Retinal pigment epithelial cell (primary cell): ENCODE measurements around the gene VWA8.

ENCODE experiments used
- DNase-seq: peaks from one replicate; pipeline ENCODE4 v3.0.0-alpha.2; 2010; ENCODE audit warnings: low read depth
- H3K4me3 ChIP-seq: 2 replicates; pipeline ENCODE4 v1.5.1; 2011; ENCODE audit warnings: mild to moderate bottlenecking, low read length, control low read depth, moderate library complexity
- TF ChIP-seq, protein P1 (sequence below): conservative IDR thresholded peaks from 2 replicates; pipeline ENCODE4 v1.5.1; 2011; ENCODE audit warnings: low read depth, low read length, control low read depth, inconsistent platforms

VWA8 gene

GRCh38 chr13:41666644-41667043, 294.3 kb downstream of the VWA8 start:
- TF ChIP-seq, protein P1, sequence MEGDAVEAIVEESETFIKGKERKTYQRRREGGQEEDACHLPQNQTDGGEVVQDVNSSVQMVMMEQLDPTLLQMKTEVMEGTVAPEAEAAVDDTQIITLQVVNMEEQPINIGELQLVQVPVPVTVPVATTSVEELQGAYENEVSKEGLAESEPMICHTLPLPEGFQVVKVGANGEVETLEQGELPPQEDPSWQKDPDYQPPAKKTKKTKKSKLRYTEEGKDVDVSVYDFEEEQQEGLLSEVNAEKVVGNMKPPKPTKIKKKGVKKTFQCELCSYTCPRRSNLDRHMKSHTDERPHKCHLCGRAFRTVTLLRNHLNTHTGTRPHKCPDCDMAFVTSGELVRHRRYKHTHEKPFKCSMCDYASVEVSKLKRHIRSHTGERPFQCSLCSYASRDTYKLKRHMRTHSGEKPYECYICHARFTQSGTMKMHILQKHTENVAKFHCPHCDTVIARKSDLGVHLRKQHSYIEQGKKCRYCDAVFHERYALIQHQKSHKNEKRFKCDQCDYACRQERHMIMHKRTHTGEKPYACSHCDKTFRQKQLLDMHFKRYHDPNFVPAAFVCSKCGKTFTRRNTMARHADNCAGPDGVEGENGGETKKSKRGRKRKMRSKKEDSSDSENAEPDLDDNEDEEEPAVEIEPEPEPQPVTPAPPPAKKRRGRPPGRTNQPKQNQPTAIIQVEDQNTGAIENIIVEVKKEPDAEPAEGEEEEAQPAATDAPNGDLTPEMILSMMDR, result no peak
- H3K4me3 ChIP-seq, result no peak overlapping the region
- DNase-seq, result no peak

DNA sequence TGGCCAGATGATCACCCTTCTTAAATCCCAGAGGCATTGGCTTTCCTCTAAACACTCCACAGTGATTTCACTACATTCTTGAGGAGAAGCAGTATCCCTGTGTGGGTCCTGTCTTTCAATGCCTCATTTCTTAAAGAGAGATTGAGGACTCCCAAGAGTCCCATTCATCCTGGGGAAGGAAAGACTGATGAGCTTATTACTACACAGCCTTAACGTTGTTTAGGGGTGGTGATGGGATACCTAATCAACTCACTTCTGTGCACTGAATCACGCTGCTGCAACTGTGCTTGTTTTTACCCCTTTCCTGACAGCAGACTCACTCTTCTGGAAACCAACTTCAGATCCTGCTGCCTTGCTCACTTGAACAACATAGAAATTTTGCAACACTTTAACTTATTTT, 300.5 kb downstream of the VWA8 start:
- TF ChIP-seq, protein P1, result no peak
- DNase-seq, result no peak
- H3K4me3 ChIP-seq, result no peak overlapping the region

DNA sequence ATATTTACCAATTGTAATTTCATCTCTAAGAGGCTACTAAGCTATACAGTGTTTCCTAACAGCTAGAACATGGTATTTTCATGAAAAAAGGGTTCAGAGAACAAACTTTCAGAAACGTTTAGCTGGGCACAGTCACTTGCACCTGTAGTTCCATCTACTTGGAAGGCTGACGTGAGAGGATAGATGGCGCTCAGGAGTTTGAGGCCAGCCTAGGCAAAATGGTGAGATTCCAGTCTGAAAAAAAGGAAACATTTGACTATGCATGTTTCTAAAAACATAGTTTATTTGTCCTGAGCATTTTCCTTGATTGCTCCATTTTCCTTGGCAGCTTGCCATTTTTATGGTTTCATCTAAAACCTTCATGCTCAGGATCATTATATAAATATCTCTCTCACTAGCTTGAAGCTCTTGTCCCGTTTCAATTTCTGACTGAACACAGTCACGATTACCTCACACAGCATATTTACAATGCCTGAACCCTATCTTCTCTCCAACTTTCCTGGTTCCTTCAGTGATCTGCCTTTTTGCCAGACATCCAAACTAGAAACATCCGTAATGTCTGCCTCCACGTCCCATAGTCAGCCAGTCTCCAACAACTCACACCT, 302.8 kb downstream of the VWA8 start:
- TF ChIP-seq, protein P1, result peak; percentile 17
- no peak for DNase-seq
- no peak overlapping the region for H3K4me3 ChIP-seq

DNA sequence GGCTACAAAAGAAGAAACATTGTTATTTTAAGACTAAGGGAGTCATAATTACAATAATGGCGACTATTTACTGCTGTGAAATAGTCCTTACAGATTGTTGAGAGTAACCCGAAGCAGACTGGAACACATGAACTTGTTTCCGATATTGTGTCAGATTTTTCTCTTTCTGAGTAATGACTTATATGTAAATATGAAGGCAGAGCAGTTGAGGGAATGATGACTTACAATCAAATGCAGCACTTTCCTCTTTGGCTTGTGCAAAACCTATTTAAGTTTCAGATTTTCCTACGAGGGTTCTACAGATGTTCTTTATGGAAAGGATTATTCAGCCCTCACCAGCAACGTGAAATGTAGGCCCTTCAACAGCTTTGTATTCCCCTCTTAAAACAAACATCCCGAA, 304.9 kb downstream of the VWA8 start:
- H3K4me3 ChIP-seq, result no peak overlapping the region
- DNase-seq, result no peak
- TF ChIP-seq, protein P1, result no peak

DNA sequence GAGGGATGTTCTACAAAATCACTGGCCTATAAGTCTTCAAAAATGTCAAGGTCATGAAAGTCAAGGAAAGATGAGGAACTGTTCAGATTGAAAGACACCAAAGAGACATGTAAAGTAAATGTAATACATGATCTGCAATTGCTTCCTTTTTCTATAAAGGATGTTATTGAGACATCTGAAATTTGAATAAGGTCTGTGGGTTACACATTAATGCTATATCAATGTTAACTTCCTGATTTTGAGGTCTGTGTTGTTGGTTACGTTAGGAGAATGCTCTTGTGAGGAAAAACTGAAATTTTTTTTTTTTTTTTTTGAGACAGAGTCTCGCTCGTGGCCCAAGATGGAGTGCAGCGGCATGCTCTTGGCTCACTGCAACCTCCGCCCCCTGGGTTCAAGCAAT, 306.1 kb downstream of the VWA8 start:
- H3K4me3 ChIP-seq, result no peak overlapping the region
- no peak for DNase-seq
- TF ChIP-seq, protein P1, result no peak

DNA sequence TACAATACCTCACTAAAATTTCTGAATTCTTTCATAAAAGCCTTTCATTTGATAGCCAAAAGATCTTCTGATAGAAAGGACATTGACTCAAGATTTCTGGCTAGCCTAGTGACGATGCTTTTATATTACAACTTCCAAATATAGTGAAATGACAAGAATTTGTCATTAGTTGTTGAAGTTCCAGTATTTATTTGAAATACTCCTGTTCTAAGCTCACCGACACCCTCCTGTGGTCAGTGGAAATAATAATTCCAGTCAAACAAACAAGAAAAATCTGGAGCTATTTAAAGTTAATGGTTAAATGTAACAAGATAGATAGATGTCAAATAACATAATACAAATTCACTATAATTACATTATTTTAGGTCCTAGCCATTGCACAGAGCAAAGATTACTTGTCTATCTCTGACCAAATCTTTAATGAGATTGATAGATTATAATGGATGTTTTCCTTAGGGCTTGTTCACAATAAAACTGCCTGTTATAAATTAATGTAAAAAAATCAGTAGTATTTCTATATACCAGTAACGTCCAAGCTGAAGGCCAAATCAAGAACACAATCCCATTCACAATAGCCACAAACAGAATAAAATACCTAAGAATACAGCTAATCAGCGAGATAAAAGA, 308.1 kb downstream of the VWA8 start:
- no peak overlapping the region for H3K4me3 ChIP-seq
- TF ChIP-seq, protein P1, result peak; percentile 52
- DNase-seq, result no peak

DNA sequence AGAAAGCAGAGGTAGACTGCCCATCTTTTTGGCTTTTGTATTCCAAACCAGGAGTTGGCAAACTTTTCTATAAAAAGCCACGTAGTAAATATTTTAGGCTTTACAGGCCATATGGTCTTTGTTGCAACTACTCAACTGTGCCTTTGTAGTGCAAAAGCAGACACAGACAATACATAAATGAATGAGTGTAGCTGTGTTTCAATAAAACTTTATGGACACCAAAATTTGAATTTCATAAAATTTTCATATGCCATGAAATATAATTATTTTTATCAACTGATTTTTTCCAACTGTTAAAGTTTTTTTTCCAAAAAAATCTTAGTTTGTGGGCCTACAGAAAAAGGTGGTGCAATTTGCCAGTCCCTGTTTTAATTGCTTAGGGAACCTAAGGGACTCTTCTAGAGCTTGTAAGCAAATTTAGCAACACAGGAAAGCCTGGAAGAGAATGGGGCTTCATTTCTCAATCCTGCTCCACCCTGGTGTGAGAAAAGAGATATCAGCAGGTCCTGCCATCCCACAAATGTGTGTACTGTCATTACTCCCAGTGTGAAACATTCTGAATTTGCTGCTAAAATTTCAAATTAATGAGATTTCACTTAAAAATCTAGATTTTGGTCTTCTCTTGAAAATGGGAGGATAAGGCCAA, 309.4 kb downstream of the VWA8 start:
- DNase-seq, result no peak
- H3K4me3 ChIP-seq, result no peak overlapping the region
- TF ChIP-seq, protein P1, result no peak
